OCI-LY7 (cell line): Measurements from ENCODE around the gene ZNF668. TPM values are rescaled to one million over a fixed set of nuclear protein-coding genes. Genes with fewer than 3 reads are reported as not detected.

Experiments used
- BruUV-seq: library from RNA; stranded (reverse); fragments of 400-500 nt; replicated peaks from 2 replicates; lab custom pipeline; 2021; lab: Mats Ljungman, UMichigan
- CTCF ChIA-PET: fragments of 300-600 bp; sonication (Branson Sonifier 250); formaldehyde crosslinking; loops from one replicate; lab custom pipeline; 2022; ENCODE audit warnings: antibody characterized with exemption; ENCODE audit not compliant: unreplicated experiment; lab: Charles Lee
- POLR2A ChIA-PET: fragments of 300-600 bp; sonication (Branson Sonifier 250); formaldehyde crosslinking; loops from one replicate; lab custom pipeline; 2022; ENCODE audit warnings: antibody characterized with exemption; lab: Charles Lee
- DNase-seq: peaks from one replicate; pipeline ENCODE4 v3.0.0-alpha.2; 2015; ENCODE audit warnings: low spot score
- H2AFZ ChIP-seq: fragments of 200-600 bp; sonication (generic), shearing (Covaris generic); 2 replicates; pipeline ENCODE4 v1.6.1; 2014; ENCODE audit warnings: mild to moderate bottlenecking, antibody characterized with exemption, low read length, moderate library complexity
- H3K27ac ChIP-seq: fragments of 200-600 bp; sonication (generic); 2 replicates; pipeline ENCODE4 v1.5.1; 2014; ENCODE audit warnings: mixed run types, low read depth, mild to moderate bottlenecking, moderate library complexity, low read length, inconsistent platforms; ENCODE audit not compliant: poor library complexity, severe bottlenecking
- H3K36me3 ChIP-seq: fragments of 200-600 bp; sonication (generic); 2 replicates; pipeline ENCODE4 v1.6.1; 2014; ENCODE audit warnings: mild to moderate bottlenecking, antibody characterized with exemption, low read length, moderate library complexity, mixed read lengths; ENCODE audit not compliant: insufficient read depth
- H3K4me1 ChIP-seq: fragments of 200-600 bp; sonication (generic); 2 replicates; pipeline ENCODE4 v1.5.1; 2014; ENCODE audit warnings: mild to moderate bottlenecking, low read length; ENCODE audit not compliant: insufficient read depth, poor library complexity, severe bottlenecking
- H3K4me2 ChIP-seq: fragments of 200-600 bp; sonication (generic); 2 replicates; pipeline ENCODE4 v1.6.1; 2014; ENCODE audit warnings: mild to moderate bottlenecking, low read length
- H3K4me3 ChIP-seq: fragments of 200-600 bp; sonication (generic); 2 replicates; pipeline ENCODE4 v1.5.1; 2014; ENCODE audit warnings: mild to moderate bottlenecking, low read depth, low read length; ENCODE audit not compliant: poor library complexity, severe bottlenecking
- H3K79me2 ChIP-seq: fragments of 200-600 bp; sonication (generic); 2 replicates; pipeline ENCODE4 v1.6.1; 2016; ENCODE audit warnings: low read depth, mild to moderate bottlenecking, low read length, moderate library complexity, mixed read lengths; ENCODE audit not compliant: insufficient read depth
- H3K9me2 ChIP-seq: fragments of 200-600 bp; sonication (generic); 2 replicates; pipeline ENCODE4 v1.6.1; 2016; ENCODE audit warnings: mild to moderate bottlenecking, low read length, mixed read lengths; ENCODE audit not compliant: insufficient read depth
- H3K9me3 ChIP-seq: fragments of 200-600 bp; sonication (generic); 2 replicates; pipeline ENCODE4 v1.6.1; 2014; ENCODE audit warnings: mild to moderate bottlenecking, mixed run types, low read length, mixed read lengths
- H4K20me1 ChIP-seq: fragments of 200-600 bp; sonication (generic); 2 replicates; pipeline ENCODE4 v1.6.1; 2014; ENCODE audit warnings: mild to moderate bottlenecking, antibody characterized with exemption, low read length, moderate library complexity, mixed read lengths; ENCODE audit not compliant: insufficient read depth
- CTCF ChIP-seq: fragments of 200-600 bp; sonication (generic); conservative IDR thresholded peaks from 2 replicates; pipeline ENCODE4 v1.5.1; 2014; ENCODE audit warnings: mild to moderate bottlenecking, antibody characterized with exemption, low read length, moderate library complexity, mixed read lengths
- EZH2phosphoT487 ChIP-seq: fragments of 200-600 bp; sonication (generic); IDR thresholded peaks from 2 replicates; pipeline ENCODE4 v1.6.1; 2018; ENCODE audit warnings: low read depth, borderline replicate concordance, mild to moderate bottlenecking, mixed run types, antibody characterized with exemption, low read length, moderate library complexity, mixed read lengths
- intact Hi-C: fragments of 100-400 bp; cut with micrococcal nuclease; formaldehyde crosslinking; loops from one replicate; pipeline ENCODE4 v1.10.0; 2022; ENCODE audit not compliant: unreplicated experiment
- total RNA-seq, 2 experiments: library from RNA; depleted of rRNA in 1 of 2; stranded (reverse); fragments of >200 nt in 1 of 2; shearing (Covaris generic) in 1 of 2; gene quantifications; 2 replicates each; pipeline ENCODE4 v1.2.3, GENCODE V29; 2014 to 2022

Gene ZNF668
- total RNA-seq, 2 experiments from 2014 or later = 7.8 to 21.7 TPM

- peaks cover 20% of the 10 kb centered on the region for H3K79me2 ChIP-seq
- H3K4me2 ChIP-seq = peak overlapping the region; percentile 83
- no peak overlapping the region for H3K27ac ChIP-seq
- no peak for DNase-seq
- H3K4me1 ChIP-seq = peaks cover 8% of the 10 kb centered on the region
- peaks cover 46% of the 10 kb centered on the region for H3K36me3 ChIP-seq
- peak overlapping the region; percentile 81 for H3K4me3 ChIP-seq
- ChIA-PET CTCF (interaction anchor here (0.9 kb wide), 1 partner anchor 23 kb away, joined by 6 read pairs; no protein-coding TSS in a partner anchor), POLR2A (interaction anchor here (0.7 to 2.8 kb wide), 10 partner anchors 11 to 165 kb away, joined by 3 to 16 read pairs (median 4); partner anchors contain the start of genes BCKDK, PRSS8 and VKORC1)
- intact Hi-C loops = loop anchor here (10.0 kb wide), 1 partner anchor 336 kb away; the partner anchor contains the start of gene ARMC5
- H2AFZ ChIP-seq = no peak overlapping the region
- BruUV-seq = TSS peak; percentile 59
- H4K20me1 ChIP-seq = peaks cover 10% of the 10 kb centered on the region
- TF ChIP-seq CTCF (no peak), EZH2phosphoT487 (no peak)
- no peaks in the 10 kb centered on the region for H3K9me3 ChIP-seq
- H3K9me2 ChIP-seq = no peaks in the 10 kb centered on the region
Measured at GRCh38 chr16:31118223-31119155, 44.4 kb upstream of the ZNF668 start.

GRCh38 chr16:31117384-31118222, 43.6 kb upstream of the ZNF668 start, which contains the start of gene KAT8:
Gene KAT8 (plus strand): TSS chr16:31117664. CDS start chr16:31117682, 18 bp downstream.
- intact Hi-C loops = loop anchor here (1.0 to 10.0 kb wide), 5 partner anchors 25 to 337 kb away; partner anchors contain the start of genes ARMC5, FBXL19, FUS and ZNF646
- POLR2A ChIA-PET = interaction anchor here (0.5 to 2.8 kb wide), 15 partner anchors 10 to 1672 kb away, joined by 3 to 16 read pairs (median 4); partner anchors contain the start of genes BCKDK, FUS, PRSS8 and VKORC1
- Histone ChIP-seq H3K79me2 (peaks cover 20% of the 10 kb centered on the region), H3K4me1 (peaks cover 8% of the 10 kb centered on the region), H3K36me3 (peaks cover 46% of the 10 kb centered on the region), H3K27ac (peak within 1 kb of the TSS; percentile 65), H3K9me3 (no peaks in the 10 kb centered on the region), H3K4me3 (peak within 1 kb of the TSS; percentile 81), H3K4me2 (peak within 1 kb of the TSS; percentile 88), H2AFZ (no peak within 1 kb of the TSS), H4K20me1 (peaks cover 10% of the 10 kb centered on the region), H3K9me2 (no peaks in the 10 kb centered on the region)
- CTCF ChIA-PET = interaction anchor here (0.6 to 0.9 kb wide), 6 partner anchors 11 to 190 kb away, joined by 3 to 8 read pairs (median 6); partner anchors contain the start of genes FUS, ZNF646 and ZNF668
- TF ChIP-seq EZH2phosphoT487 = no peak
- DNase-seq = peak; percentile 99
- BruUV-seq = TSS peak; percentile 87
